ENCODE results near the gene AMMECR1. TPM values are rescaled to one million over a fixed set of nuclear protein-coding genes. Genes with fewer than 3 reads are reported as not detected.

AMMECR1 gene
- total and polyA plus RNA-seq, 2 of the 8 experiments (the other 6 are each of a cell fraction or from before 2014, with no cell fraction given) = 10.2 to 21.2 TPM

GRCh38 chrX:110304884-110305283, 13.0 kb downstream of the AMMECR1 start (continued):
- TF ChIP-seq TEAD4 (IDR thresholded peaks at IDR 0.05; ENCODE audit: low read depth, low read length) (no peak), CTCF (IDR thresholded peaks at IDR 0.05; ENCODE audit: control extremely low read depth in 1 of 3, insufficient read depth in 1 of 3, low read depth in 1 of 3, low read length in 3 of 3) (no peak), KDM4A (IDR thresholded peaks at IDR 0.05; ENCODE audit: low read depth, low read length, severe bottlenecking) (no peak), POU5F1 (IDR thresholded peaks at IDR 0.05; ENCODE audit: low read depth, low read length) (no peak), JUN (IDR thresholded peaks at IDR 0.05; ENCODE audit: low read depth, low read length) (no peak), CBX5 (IDR thresholded peaks at IDR 0.05; ENCODE audit: low read depth, low read length) (no peak), USF2 (IDR thresholded peaks at IDR 0.05; ENCODE audit: low read length) (no peak), RNF2 (IDR thresholded peaks at IDR 0.05; ENCODE audit: borderline replicate concordance, low read depth, low read length, missing control alignments, poor library complexity, severe bottlenecking) (no peak), JUND (IDR thresholded peaks at IDR 0.05; ENCODE audit: low read length) (no peak), POLR2AphosphoS5 (IDR thresholded peaks at IDR 0.05; ENCODE audit: low read depth, low read length) (no peak), MAFK (IDR thresholded peaks at IDR 0.05; ENCODE audit: low read depth, low read length) (no peak)
